Prostate gland (tissue), 2 donors: Measurements from ENCODE around the gene ACP6.

ENCODE experiments used
- CTCF ChIP-seq, 4 experiments: fragments of 200-600 bp in 2 of 4; fragments of 450-650 bp in 2 of 4; sonication (generic) in 2 of 4; IDR thresholded peaks; 1 replicate in 3 of 4; 2 replicates in 1 of 4; pipeline ENCODE4 v1.5.1; 2016 to 2019; ENCODE audit warnings: antibody characterized with exemption in 4 of 4, mild to moderate bottlenecking in 2 of 4, moderate library complexity in 2 of 4
- POLR2A ChIP-seq: fragments of 450-650 bp; IDR thresholded peaks from one replicate; pipeline ENCODE4 v1.6.1; 2016; ENCODE audit warnings: antibody characterized with exemption, mild to moderate bottlenecking
- POLR2AphosphoS5 ChIP-seq: sonication (generic); formaldehyde crosslinking; IDR thresholded peaks from one replicate; pipeline ENCODE4 v1.6.1; 2017; ENCODE audit warnings: antibody characterized with exemption

DNA sequence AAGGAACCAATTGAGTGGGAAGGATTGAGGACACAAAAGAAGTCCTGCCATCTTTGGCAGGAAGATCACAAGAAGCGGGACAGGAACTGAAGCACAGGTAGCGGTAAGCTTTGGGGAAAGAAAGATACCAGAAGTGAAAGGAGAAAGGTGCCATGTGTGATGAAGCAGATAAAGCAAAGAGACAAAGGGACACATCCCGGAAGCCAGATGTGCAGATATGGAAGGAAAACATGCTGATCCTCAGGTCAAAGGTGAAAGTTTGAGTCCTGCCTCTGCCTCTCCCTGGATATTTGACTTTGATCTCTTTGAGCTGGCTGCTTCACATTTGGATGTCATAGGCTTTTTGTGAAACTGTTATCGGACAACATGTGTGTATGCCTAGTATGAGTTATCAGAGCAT is 34.0 kb downstream of the ACP6 start:
- TF ChIP-seq CTCF (IDR thresholded peaks at IDR 0.05), result no peak
- no peak for TF ChIP-seq POLR2A
- no peak for TF ChIP-seq POLR2AphosphoS5
